Naive thymus-derived CD8-positive, alpha-beta T cell (primary cell): ENCODE results near the gene KCNMB4. TPM values are rescaled to one million over a fixed set of nuclear protein-coding genes. Genes with fewer than 3 reads are reported as not detected.

Experiments
- ATAC-seq, 2 donors: fragments of 150-1000 bp; cut with Tn5 transposase in 1 of 2; sonication (Bioruptor Pico), chemical (Tn5 transposase) in 1 of 2; 1 replicate in 1 of 2; 2 replicates in 1 of 2; pipeline ENCODE4 v1.10.0; 2021; ENCODE audit warnings: mild to moderate bottlenecking in 2 of 2, moderate library complexity in 2 of 2
- POLR2A ChIA-PET: fragments of 350-600 bp; sonication (Branson Sonifier 250); formaldehyde crosslinking; loops from one replicate; lab custom pipeline; 2021; ENCODE audit warnings: antibody characterized with exemption; lab: Charles Lee
- DNase-seq, 10 donors: peaks; one replicate each; pipeline versions ENCODE4 v3.0.0 to v3.0.0-alpha.2; 2020 to 2022
- H3K27ac Mint-ChIP-seq, 10 donors: one replicate each; pipeline ENCODE4 v1.8.0; 2020 to 2022; ENCODE audit warnings: mild to moderate bottlenecking in 10 of 10, mixed read lengths in 10 of 10, moderate library complexity in 4 of 10, inconsistent platforms in 1 of 10
- H3K27me3 Mint-ChIP-seq, 5 donors: one replicate each; pipeline ENCODE4 v1.8.0; 2021 to 2022; ENCODE audit warnings: mixed read lengths in 5 of 5
- H3K36me3 Mint-ChIP-seq, 3 donors: one replicate each; pipeline ENCODE4 v1.8.0; 2020 to 2022; ENCODE audit warnings: mixed read lengths in 3 of 3, mild to moderate bottlenecking in 2 of 3, inconsistent platforms in 1 of 3
- H3K4me1 Mint-ChIP-seq, 4 donors: one replicate each; pipeline ENCODE4 v1.8.0; 2021 to 2022; ENCODE audit warnings: mixed read lengths in 4 of 4
- H3K4me3 Mint-ChIP-seq, 10 donors: one replicate each; pipeline ENCODE4 v1.8.0; 2020 to 2022; ENCODE audit warnings: mild to moderate bottlenecking in 10 of 10, mixed read lengths in 10 of 10, moderate library complexity in 6 of 10, inconsistent platforms in 1 of 10
- H3K9me3 Mint-ChIP-seq, 9 donors: one replicate each; pipeline ENCODE4 v1.8.0; 2020 to 2022; ENCODE audit warnings: mixed read lengths in 9 of 9, mild to moderate bottlenecking in 3 of 9, inconsistent platforms in 1 of 9, moderate library complexity in 1 of 9
- polyA plus RNA-seq, 3 donors: library from polyadenylated mRNA; unstranded; fragments of 300-500 nt; fragmentation: Illumina TruSeq; gene quantifications; one replicate each; pipeline ENCODE4 v1.2.3, GENCODE V29; 2021
- total RNA-seq, 8 experiments: library from RNA in 2 of 8; stranded (reverse) in 2 of 8; gene quantifications; one replicate each; pipeline ENCODE4 v1.2.3 and lab custom pipeline; 2021 to 2026

Gene KCNMB4, protein sequence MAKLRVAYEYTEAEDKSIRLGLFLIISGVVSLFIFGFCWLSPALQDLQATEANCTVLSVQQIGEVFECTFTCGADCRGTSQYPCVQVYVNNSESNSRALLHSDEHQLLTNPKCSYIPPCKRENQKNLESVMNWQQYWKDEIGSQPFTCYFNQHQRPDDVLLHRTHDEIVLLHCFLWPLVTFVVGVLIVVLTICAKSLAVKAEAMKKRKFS
- 1 to 10 TPM; 2.6 to 3.2 TPM for total RNA-seq
- 1 to 10 TPM in 2 of 3 donors, under 1 TPM in 1; 0.64 to 1.8 (median 1.3) TPM for polyA plus RNA-seq
- total RNA-seq (lab: John Stamatoyannopoulos, UW): 2.2 to 14.4 (median 5.3) reads per million in 6 experiments

DNA sequence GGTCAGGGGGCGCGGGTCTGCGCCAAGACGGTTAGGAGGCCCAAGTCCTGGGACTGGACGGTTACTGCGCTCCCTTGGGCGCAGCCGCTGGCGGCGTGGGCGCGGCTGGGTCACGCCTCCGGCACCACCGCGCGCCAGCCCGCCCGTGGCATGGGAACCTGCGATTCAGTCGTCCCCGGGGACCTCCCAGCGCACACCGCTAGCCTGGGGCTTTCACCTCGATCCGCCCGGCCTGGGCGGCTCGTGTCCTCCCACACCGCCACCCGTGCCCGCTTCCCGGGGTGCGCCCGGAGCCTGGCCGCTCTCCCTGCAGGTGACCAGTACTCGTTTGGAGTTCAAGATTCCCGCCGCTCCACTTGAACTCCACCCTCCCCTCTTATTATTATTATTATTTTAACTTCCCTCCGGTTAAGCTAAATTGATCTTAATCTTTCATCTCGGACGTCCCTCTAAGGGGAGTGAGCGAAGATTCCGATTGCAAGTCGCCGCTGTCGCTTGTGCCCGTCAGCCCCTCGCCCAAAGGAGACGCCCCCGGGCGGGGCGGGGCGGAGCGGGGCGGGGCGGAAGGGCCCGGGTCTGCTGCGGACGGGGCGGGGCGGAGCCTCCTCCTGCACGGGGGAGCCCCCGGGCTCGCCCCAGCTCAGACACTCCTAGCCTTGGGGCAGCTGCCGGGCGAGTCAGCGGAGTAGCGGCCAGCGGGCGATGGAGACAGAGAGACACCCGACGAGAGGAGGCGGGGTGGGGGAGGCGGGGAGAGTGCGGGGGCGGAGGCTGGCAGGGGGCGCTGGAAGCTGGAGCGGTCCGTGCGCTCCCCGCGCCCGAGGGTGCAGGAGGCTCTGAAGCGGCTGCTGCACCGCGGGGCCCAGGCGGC is at the start of gene KCNMB4:
KCNMB4 (plus strand) TSS at position 643 of the 871 bp plus-strand sequence. CDS start 445 bp downstream, outside the sequence.
- Mint-ChIP-seq H3K36me3 (no peaks in the 10 kb centered on the region), H3K4me3 (peak within 1 kb of the TSS; percentile 92 to 100 (median 95)), H3K27me3 (peaks cover 0 to 4% (median 0%) of the 10 kb centered on the region in 5 donors), H3K27ac (peak within 1 kb of the TSS; percentile 84 to 95 (median 92)), H3K9me3 (no peaks in the 10 kb centered on the region), H3K4me1 (peaks cover 7 to 34% (median 28%) of the 10 kb centered on the region in 4 donors)
- DNase-seq (peak; percentile 37 to 82 (median 67)), ATAC-seq (peak; percentile 65 to 71)
- POLR2A ChIA-PET: interaction anchor here (0.9 to 2.7 kb wide), 6 partner anchors 9 to 1036 kb away, joined by 3 to 18 read pairs (median 6); partner anchors contain the start of gene CNOT2

DNA sequence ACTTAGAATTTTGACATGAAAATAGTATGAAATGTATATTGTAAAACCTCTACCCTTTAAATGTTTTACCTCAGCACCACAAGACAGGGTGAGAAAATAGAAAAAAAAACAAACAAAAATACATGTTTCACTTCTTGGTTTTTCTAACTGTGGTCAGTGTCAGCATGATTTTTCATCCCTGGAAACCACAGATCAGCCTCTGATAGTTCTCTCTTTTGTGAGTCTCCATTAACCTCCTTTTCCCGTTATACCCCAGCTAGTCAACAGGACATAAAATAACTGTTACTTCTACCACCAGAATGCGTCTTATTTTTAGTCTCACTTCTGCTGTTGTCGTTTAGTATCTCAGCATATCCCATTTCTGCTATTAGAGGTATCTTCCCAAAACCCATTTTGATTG is 48.3 kb upstream of the KCNMB4 start:
- Mint-ChIP-seq H3K27me3 (no peaks in the 10 kb centered on the region), H3K27ac (peak overlapping the region in 1 of 10 donors; percentile 72), H3K4me3 (peak overlapping the region in 1 of 10 donors; percentile 25), H3K36me3 (peaks cover 0 to 43% (median 14%) of the 10 kb centered on the region in 3 donors), H3K9me3 (no peaks in the 10 kb centered on the region), H3K4me1 (peaks cover 25 to 62% (median 46%) of the 10 kb centered on the region in 4 donors)
- POLR2A ChIA-PET: interaction anchor here (0.6 kb wide), 1 partner anchor 30 kb away, joined by 3 read pairs; no protein-coding TSS in a partner anchor
- DNase-seq (no peak), ATAC-seq (no peak)

DNA sequence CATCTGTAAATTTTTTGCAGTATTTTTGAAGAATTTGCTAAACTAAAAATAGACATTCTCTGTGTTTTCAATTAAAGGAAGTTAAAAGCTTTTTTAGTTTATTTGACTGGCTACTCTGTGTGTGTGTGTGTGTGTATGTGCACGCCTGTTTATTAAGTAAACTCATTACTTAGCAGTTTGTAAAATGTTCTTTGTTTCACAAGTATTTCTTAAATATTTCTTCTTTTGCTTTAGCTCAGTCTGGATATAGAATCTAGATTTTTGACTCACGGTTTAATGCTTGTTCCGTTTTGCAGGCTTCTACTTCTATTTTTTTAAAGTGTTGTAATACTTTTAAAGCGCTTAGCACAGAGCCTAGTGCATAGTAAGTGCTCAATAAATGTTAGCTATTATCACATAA is 46.5 kb upstream of the KCNMB4 start:
- peaks cover 22 to 57% (median 37%) of the 10 kb centered on the region in 4 donors for H3K4me1 Mint-ChIP-seq
- ATAC-seq (no peak), DNase-seq (no peak)
- peak overlapping the region in 1 of 10 donors; percentile 40 for H3K27ac Mint-ChIP-seq
- POLR2A ChIA-PET: no interaction called here
- peaks cover 0 to 41% (median 8%) of the 10 kb centered on the region in 3 donors for H3K36me3 Mint-ChIP-seq
- no peak overlapping the region for H3K4me3 Mint-ChIP-seq
- no peaks in the 10 kb centered on the region for H3K27me3 Mint-ChIP-seq
- no peaks in the 10 kb centered on the region for H3K9me3 Mint-ChIP-seq

DNA sequence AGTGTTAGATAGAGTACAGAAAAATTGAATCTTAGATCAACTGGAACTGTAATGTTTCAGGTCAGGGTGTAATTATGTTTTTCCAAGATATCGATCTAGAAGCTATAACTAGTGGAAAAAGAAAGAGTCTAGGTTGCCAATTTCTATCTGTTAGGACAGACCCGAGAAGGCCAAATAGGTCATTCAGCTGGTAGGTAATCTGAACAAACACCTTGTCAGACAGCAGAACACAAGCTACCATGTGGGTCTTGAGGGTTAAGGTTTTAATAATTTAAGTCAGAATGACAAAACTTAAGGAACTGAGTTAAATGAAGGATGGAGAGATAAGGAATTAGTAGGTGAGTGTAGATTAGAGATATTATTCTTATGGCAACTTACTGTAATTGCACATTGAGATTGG is 44.9 kb upstream of the KCNMB4 start:
- H3K27ac Mint-ChIP-seq: no peak overlapping the region
- POLR2A ChIA-PET: no interaction called here
- no peaks in the 10 kb centered on the region for H3K9me3 Mint-ChIP-seq
- peaks cover 15 to 51% (median 30%) of the 10 kb centered on the region in 4 donors for H3K4me1 Mint-ChIP-seq
- DNase-seq (no peak), ATAC-seq (no peak)
- peaks cover 0 to 40% (median 5%) of the 10 kb centered on the region in 3 donors for H3K36me3 Mint-ChIP-seq
- no peak overlapping the region for H3K4me3 Mint-ChIP-seq
- H3K27me3 Mint-ChIP-seq: no peaks in the 10 kb centered on the region

DNA sequence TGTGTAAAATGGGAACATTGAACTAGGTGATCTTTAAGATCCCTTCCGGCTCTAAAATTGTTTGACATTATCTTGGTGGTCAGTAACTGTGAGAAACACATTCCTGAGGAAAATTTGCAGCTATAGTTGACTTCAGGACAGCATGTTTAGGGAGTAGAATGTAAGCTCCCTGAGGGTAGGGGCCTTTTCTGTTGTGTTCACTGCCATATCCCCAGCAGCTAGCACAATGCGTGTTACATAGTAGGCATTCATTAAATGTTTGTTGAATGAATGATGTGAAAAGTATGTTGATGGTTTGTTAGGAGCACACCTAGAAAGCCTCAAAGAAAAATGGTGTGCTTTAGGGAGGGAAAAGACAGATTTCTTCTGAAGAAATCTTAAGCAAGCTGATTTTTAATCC is 38.5 kb upstream of the KCNMB4 start:
- Mint-ChIP-seq H3K27ac (peak overlapping the region in 2 of 10 donors; percentile 6 to 56), H3K4me1 (peaks cover 9 to 46% (median 31%) of the 10 kb centered on the region in 4 donors), H3K9me3 (peaks cover 0 to 10% (median 0%) of the 10 kb centered on the region in 9 donors), H3K4me3 (no peak overlapping the region), H3K27me3 (no peaks in the 10 kb centered on the region), H3K36me3 (peaks cover 10 to 51% (median 17%) of the 10 kb centered on the region in 3 donors)
- POLR2A ChIA-PET: no interaction called here
- ATAC-seq: no peak
- no peak for DNase-seq

DNA sequence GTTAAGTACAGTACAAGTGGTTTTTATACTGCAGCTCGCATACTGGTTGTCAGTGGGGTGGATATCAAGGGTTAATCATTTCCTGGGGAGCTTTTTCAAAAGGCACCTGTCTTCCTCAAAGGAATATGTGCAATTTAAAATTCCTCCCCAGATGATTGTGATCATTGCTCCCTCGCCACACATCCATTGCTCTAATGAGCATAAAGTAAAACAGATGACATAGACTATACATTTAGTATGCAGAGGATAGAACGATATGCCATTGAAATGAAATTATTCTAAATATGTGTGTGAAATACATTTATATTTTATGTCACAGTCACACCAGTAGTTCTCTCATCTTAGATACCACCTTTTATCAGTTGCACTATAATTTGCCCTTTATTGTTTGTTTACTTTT is 36.4 kb upstream of the KCNMB4 start:
- Mint-ChIP-seq H3K36me3 (peaks cover 10 to 45% (median 18%) of the 10 kb centered on the region in 3 donors), H3K27me3 (no peaks in the 10 kb centered on the region), H3K4me1 (peaks cover 10 to 36% (median 28%) of the 10 kb centered on the region in 4 donors), H3K4me3 (no peak overlapping the region), H3K27ac (no peak overlapping the region), H3K9me3 (peaks cover 0 to 10% (median 0%) of the 10 kb centered on the region in 9 donors)
- DNase-seq (no peak), ATAC-seq (no peak)
- POLR2A ChIA-PET: no interaction called here

DNA sequence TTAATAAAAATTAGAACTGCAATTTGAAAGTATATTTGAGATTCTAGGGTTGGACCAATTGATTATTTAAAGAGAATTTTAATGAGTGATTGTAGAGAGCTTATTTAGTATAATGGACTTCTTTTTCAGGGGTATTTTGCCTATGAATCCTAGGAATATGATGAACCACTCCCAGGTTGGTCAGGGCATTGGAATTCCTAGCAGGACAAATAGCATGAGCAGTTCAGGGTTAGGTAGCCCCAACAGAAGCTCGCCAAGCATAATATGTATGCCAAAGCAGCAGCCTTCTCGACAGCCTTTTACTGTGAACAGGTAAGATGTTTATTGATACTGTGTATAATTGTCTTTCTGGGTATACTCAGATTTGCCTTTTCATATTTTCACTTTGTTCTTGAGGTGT is 35.9 kb upstream of the KCNMB4 start:
- peak overlapping the region in 3 of 10 donors; percentile 10 to 58 (median 30) for H3K27ac Mint-ChIP-seq
- no peak for DNase-seq
- H3K36me3 Mint-ChIP-seq: peaks cover 14 to 46% (median 18%) of the 10 kb centered on the region in 3 donors
- H3K4me1 Mint-ChIP-seq: peaks cover 12 to 32% (median 26%) of the 10 kb centered on the region in 4 donors
- ATAC-seq: no peak
- no peaks in the 10 kb centered on the region for H3K27me3 Mint-ChIP-seq
- POLR2A ChIA-PET: no interaction called here
- no peak overlapping the region for H3K4me3 Mint-ChIP-seq
- H3K9me3 Mint-ChIP-seq: peaks cover 0 to 10% (median 0%) of the 10 kb centered on the region in 9 donors

DNA sequence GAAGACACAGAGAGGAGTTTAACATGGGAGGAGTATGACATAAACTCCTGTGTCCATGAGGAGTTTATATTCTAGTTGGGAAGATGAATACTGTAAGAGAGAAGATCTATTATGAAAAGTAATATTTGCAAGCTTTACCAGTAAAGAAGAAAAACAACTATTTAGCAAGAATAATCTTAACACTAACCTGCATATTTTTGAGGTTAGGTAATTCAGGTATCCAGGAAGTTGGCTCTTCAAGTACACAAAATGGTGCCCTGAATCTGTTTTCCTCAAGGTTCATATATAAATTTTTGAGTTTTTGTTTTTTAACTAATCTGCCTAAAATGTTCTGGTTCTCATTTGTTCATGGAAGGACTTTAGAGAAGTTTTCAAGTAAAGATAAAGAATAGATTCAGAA is 33.9 kb upstream of the KCNMB4 start:
- Mint-ChIP-seq H3K27me3 (no peaks in the 10 kb centered on the region), H3K4me3 (no peak overlapping the region), H3K4me1 (peaks cover 9 to 26% (median 21%) of the 10 kb centered on the region in 4 donors), H3K9me3 (peaks cover 0 to 10% (median 0%) of the 10 kb centered on the region in 9 donors), H3K36me3 (peaks cover 15 to 61% (median 16%) of the 10 kb centered on the region in 3 donors), H3K27ac (peak overlapping the region in 2 of 10 donors; percentile 11 to 37)
- POLR2A ChIA-PET: no interaction called here
- DNase-seq (no peak), ATAC-seq (no peak)

DNA sequence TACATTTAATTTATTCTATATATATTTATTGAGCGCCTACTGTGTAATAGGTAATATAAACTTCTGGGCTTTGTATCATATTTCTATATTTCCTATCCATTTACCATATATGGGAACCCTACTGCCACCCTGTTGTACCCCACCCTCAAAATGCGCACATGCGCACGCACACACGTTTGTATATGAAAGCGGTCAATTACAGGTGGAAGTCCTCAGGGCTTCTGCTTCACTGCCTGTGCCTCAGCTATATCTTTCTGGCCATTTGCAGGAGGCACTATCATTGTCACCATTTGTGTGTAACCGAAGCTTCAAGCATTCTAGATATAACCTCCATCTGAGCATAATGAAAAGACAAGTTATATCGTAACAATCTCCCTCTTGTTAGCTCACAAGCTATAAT is 31.3 kb upstream of the KCNMB4 start:
- no peak for DNase-seq
- Mint-ChIP-seq H3K27ac (peak overlapping the region in 4 of 10 donors; percentile 13 to 71 (median 38)), H3K4me1 (peaks cover 12 to 15% (median 14%) of the 10 kb centered on the region in 4 donors), H3K9me3 (peaks cover 0 to 10% (median 0%) of the 10 kb centered on the region in 9 donors), H3K4me3 (no peak overlapping the region), H3K27me3 (no peaks in the 10 kb centered on the region), H3K36me3 (peaks cover 18 to 71% (median 22%) of the 10 kb centered on the region in 3 donors)
- ATAC-seq: no peak
- POLR2A ChIA-PET: no interaction called here

DNA sequence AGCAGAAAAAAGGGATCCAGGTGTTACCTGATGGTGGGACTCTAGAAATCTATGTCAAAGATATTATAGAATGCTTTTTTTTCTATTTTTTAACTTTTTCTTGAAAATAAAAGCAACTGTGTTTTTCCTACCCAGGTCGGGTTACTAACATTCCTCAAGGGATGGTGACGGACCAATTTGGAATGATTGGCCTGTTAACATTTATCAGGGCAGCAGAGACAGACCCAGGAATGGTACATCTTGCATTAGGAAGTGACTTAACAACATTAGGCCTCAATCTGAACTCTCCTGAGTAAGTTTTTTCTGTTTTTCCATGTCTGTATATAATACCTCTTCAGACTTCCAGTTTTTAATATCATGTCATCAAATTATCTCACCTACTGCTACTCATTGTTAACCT is 27.6 kb upstream of the KCNMB4 start:
- Mint-ChIP-seq H3K27ac (peak overlapping the region in 1 of 10 donors; percentile 58), H3K9me3 (no peaks in the 10 kb centered on the region), H3K36me3 (peaks cover 24 to 78% (median 30%) of the 10 kb centered on the region in 3 donors), H3K27me3 (no peaks in the 10 kb centered on the region), H3K4me3 (no peak overlapping the region), H3K4me1 (peaks cover 0 to 5% (median under 1%) of the 10 kb centered on the region in 4 donors)
- DNase-seq (no peak), ATAC-seq (no peak)
- POLR2A ChIA-PET: interaction anchor here (0.6 kb wide), 1 partner anchor 24 kb away, joined by 3 read pairs; no protein-coding TSS in a partner anchor

DNA sequence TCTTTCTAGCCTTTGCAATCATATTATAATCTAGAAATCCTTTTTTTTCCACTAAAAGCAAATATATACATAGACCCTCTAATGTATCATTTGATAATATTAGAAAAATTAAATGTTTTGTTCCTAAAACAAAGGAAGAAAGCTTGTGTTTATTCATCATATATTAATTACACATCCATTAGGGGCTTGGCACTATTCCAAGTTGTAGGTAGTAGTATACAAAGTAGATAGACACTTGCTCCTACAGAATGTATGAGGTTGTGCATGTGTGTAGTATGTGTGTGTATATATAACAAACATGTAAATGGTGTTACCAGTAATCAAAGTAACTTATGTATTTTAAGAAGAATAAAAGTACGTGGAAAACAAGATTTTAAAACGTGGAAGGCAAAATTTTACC is 15.0 kb upstream of the KCNMB4 start:
- H3K27ac Mint-ChIP-seq: no peak overlapping the region
- H3K4me1 Mint-ChIP-seq: peaks cover 4 to 19% (median 12%) of the 10 kb centered on the region in 4 donors
- POLR2A ChIA-PET: no interaction called here
- no peaks in the 10 kb centered on the region for H3K27me3 Mint-ChIP-seq
- no peaks in the 10 kb centered on the region for H3K9me3 Mint-ChIP-seq
- DNase-seq (no peak), ATAC-seq (no peak)
- no peak overlapping the region for H3K4me3 Mint-ChIP-seq
- H3K36me3 Mint-ChIP-seq: peaks cover 0 to 49% (median 12%) of the 10 kb centered on the region in 3 donors
